Keratinocyte (primary cell): Measurements from ENCODE around the gene FOXR1. TPM values are rescaled to one million over a fixed set of nuclear protein-coding genes. Genes with fewer than 3 reads are reported as not detected.

Experiments used
- DNase-seq: peaks from one replicate; pipeline ENCODE4 v3.0.0-alpha.2; 2011; ENCODE audit warnings: low read depth, missing footprints, low spot score
- FAIRE-seq: peaks from 2 replicates; lab custom pipeline; 2011; peaks lifted over from hg19 to GRCh38; lab: Jason Lieb, UNC
- H2AFZ ChIP-seq: 2 replicates; pipeline ENCODE4 v1.6.0; 2012; ENCODE audit warnings: low read length, control low read depth, inconsistent platforms; ENCODE audit not compliant: control insufficient read depth
- H3K27ac ChIP-seq: 2 replicates; pipeline ENCODE4 v1.5.1; 2011; ENCODE audit warnings: low read length; ENCODE audit not compliant: control insufficient read depth, insufficient read depth
- H3K27me3 ChIP-seq: 3 replicates; pipeline ENCODE4 v1.6.0; 2011; ENCODE audit warnings: low read length; ENCODE audit not compliant: control insufficient read depth, insufficient read depth; ENCODE audit errors: extremely low read depth
- H3K36me3 ChIP-seq, 2 experiments: 2 replicates in 1 of 2; 3 replicates in 1 of 2; pipeline ENCODE4 v1.5.1; 2011; ENCODE audit warnings: low read length in 2 of 2, mild to moderate bottlenecking in 1 of 2; ENCODE audit not compliant: control insufficient read depth in 2 of 2, insufficient read depth in 2 of 2; ENCODE audit errors: extremely low read depth in 1 of 2
- H3K4me1 ChIP-seq: 3 replicates; pipeline ENCODE4 v1.5.1; 2011; ENCODE audit warnings: low read length; ENCODE audit not compliant: control insufficient read depth, insufficient read depth; ENCODE audit errors: extremely low read depth
- H3K4me2 ChIP-seq: 3 replicates; pipeline ENCODE4 v1.6.0; 2011; ENCODE audit warnings: low read depth, low read length; ENCODE audit not compliant: control insufficient read depth, insufficient read depth; ENCODE audit errors: extremely low read depth
- H3K4me3 ChIP-seq, 3 experiments: fragments of 200-600 bp in 1 of 3; sonication (generic) in 1 of 3; 2 replicates in 2 of 3; 3 replicates in 1 of 3; pipeline ENCODE4 v1.5.1; 2011 to 2016; ENCODE audit warnings: low read length in 3 of 3, mild to moderate bottlenecking in 3 of 3, control low read depth in 2 of 3, inconsistent platforms in 1 of 3, low read depth in 1 of 3, mixed read lengths in 1 of 3, mixed run types in 1 of 3, moderate library complexity in 1 of 3; ENCODE audit not compliant: control insufficient read depth in 2 of 3, insufficient read depth in 2 of 3; ENCODE audit errors: extremely low read depth in 1 of 3
- H3K79me2 ChIP-seq: 2 replicates; pipeline ENCODE4 v1.6.0; 2012; ENCODE audit warnings: low read length; ENCODE audit not compliant: control insufficient read depth, insufficient read depth
- H3K9ac ChIP-seq: 3 replicates; pipeline ENCODE4 v1.6.0; 2011; ENCODE audit warnings: low read length; ENCODE audit not compliant: control insufficient read depth, insufficient read depth; ENCODE audit errors: extremely low read depth
- H3K9me1 ChIP-seq: 3 replicates; pipeline ENCODE4 v1.6.0; 2011; ENCODE audit warnings: low read length; ENCODE audit not compliant: control insufficient read depth, insufficient read depth; ENCODE audit errors: extremely low read depth
- H3K9me3 ChIP-seq: 2 replicates; pipeline ENCODE4 v1.5.1; 2012; ENCODE audit warnings: low read depth, low read length; ENCODE audit not compliant: control insufficient read depth
- H4K20me1 ChIP-seq: 3 replicates; pipeline ENCODE4 v1.6.0; 2011; ENCODE audit warnings: low read length; ENCODE audit not compliant: control insufficient read depth, insufficient read depth; ENCODE audit errors: extremely low read depth
- EZH2 ChIP-seq: IDR thresholded peaks from one replicate; pipeline ENCODE4 v1.6.1; 2012; ENCODE audit warnings: inconsistent platforms, mild to moderate bottlenecking, low read length, moderate library complexity
- dilution Hi-C: fragments of 300-500 bp; cut with MboI; formaldehyde crosslinking; loops from one replicate; pipeline ENCODE4 v1.7.0; 2020; ENCODE audit warnings: low sequenced_read_pairs; ENCODE audit not compliant: extremely low pct_ligation_motif_present
- polyA plus RNA-seq, 5 experiments: library from polyadenylated mRNA; depleted of rRNA in 3 of 5; stranded (reverse) in 3 of 5; stranded (forward) in 1 of 5; unstranded in 1 of 5; fragments of >200 nt; gene quantifications; 1 replicate in 1 of 5; 2 replicates in 3 of 5; 3 replicates in 1 of 5; pipeline versions ENCODE4 v1.2.1 to v1.2.3, GENCODE V29; 2011 to 2012; ENCODE audit warnings: missing spikeins in 2 of 5, low read depth in 1 of 5, low replicate concordance in 1 of 5
- TF ChIP-seq, protein P1 (sequence below), 3 experiments: IDR thresholded peaks in 1 of 3; conservative IDR thresholded peaks in 1 of 3; optimal IDR thresholded peaks in 1 of 3; 2 replicates in 2 of 3; 3 replicates in 1 of 3; pipeline versions ENCODE3 to v1.5.1; 2011; ENCODE audit warnings: low read length in 3 of 3, mild to moderate bottlenecking in 3 of 3, moderate library complexity in 2 of 3, control low read depth in 1 of 3, inconsistent platforms in 1 of 3; ENCODE audit not compliant: insufficient read depth in 2 of 3; ENCODE audit errors: extremely low read depth in 1 of 3

FOXR1 gene
- polyA plus RNA-seq, 1 donor (not counting 4 experiments of a cell fraction or from before 2014, with no cell fraction given): not detected

DNA sequence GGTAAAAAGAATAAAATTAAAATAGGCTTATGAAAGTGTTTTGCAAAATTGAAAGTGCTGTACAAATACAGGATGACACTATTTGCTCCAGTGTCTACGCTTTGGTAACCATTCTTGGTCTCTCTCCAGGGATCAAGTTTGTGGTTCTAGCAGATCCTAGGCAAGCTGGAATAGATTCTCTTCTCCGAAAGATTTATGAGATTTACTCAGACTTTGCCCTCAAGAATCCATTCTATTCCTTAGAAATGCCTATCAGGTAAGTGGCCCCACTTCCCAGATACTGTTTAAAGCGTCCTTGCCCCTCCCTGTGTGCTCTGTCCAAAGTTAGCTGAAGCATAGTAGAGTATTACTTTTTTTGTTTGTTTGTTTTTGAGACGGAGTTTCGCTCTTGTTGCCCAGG lies 50.1 kb downstream of the FOXR1 start:
- Histone ChIP-seq H3K4me3 (no peak overlapping the region), H3K4me1 (peaks cover 12% of the 10 kb centered on the region), H3K4me2 (no peak overlapping the region), H4K20me1 (no peaks in the 10 kb centered on the region), H3K9me3 (no peaks in the 10 kb centered on the region), H3K9me1 (no peaks in the 10 kb centered on the region), H3K9ac (no peak overlapping the region), H3K27me3 (no peaks in the 10 kb centered on the region), H3K27ac (no peak overlapping the region), H3K36me3 (peaks cover 17 to 29% of the 10 kb centered on the region in 2 experiments), H3K79me2 (peaks cover 38% of the 10 kb centered on the region), H2AFZ (no peak overlapping the region)
- TF ChIP-seq, protein P1, sequence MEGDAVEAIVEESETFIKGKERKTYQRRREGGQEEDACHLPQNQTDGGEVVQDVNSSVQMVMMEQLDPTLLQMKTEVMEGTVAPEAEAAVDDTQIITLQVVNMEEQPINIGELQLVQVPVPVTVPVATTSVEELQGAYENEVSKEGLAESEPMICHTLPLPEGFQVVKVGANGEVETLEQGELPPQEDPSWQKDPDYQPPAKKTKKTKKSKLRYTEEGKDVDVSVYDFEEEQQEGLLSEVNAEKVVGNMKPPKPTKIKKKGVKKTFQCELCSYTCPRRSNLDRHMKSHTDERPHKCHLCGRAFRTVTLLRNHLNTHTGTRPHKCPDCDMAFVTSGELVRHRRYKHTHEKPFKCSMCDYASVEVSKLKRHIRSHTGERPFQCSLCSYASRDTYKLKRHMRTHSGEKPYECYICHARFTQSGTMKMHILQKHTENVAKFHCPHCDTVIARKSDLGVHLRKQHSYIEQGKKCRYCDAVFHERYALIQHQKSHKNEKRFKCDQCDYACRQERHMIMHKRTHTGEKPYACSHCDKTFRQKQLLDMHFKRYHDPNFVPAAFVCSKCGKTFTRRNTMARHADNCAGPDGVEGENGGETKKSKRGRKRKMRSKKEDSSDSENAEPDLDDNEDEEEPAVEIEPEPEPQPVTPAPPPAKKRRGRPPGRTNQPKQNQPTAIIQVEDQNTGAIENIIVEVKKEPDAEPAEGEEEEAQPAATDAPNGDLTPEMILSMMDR (optimal IDR thresholded peaks at IDR 0.05 in 1 of 3, IDR thresholded peaks at IDR 0.05 in 1 of 3, conservative IDR thresholded peaks at IDR 0.05 in 1 of 3; ENCODE audit: extremely low read depth in 1 of 3, insufficient read depth in 2 of 3, low read length in 3 of 3): no peak
- TF ChIP-seq EZH2: no peak
- no peak for FAIRE-seq
- dilution Hi-C loops: no loop called here
- DNase-seq: no peak

DNA sequence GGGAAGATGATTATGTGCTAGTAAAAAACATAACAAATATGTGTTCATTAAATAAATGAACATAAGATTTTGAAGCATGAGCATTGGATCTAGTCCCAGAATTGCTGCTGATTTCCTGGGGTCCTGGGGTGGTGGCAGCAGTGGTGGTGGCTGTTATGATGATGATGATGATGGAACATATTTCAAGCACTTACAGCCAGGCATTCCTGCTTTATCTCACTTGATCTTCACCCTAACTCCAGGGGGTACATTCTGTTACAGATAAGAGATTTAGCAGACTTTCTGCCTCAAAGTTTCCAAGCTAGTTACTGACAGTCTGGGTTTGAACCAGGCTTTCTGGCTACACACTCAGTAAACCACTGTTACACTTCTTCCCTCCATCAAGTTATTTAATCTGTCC lies 52.2 kb downstream of the FOXR1 start:
- Histone ChIP-seq H3K79me2 (peaks cover 21% of the 10 kb centered on the region), H3K9me3 (no peaks in the 10 kb centered on the region), H2AFZ (no peak overlapping the region), H3K27ac (no peak overlapping the region), H3K36me3 (peaks cover 27 to 37% of the 10 kb centered on the region in 2 experiments), H3K4me3 (no peak overlapping the region), H4K20me1 (no peaks in the 10 kb centered on the region), H3K9ac (no peak overlapping the region), H3K9me1 (no peaks in the 10 kb centered on the region), H3K27me3 (no peaks in the 10 kb centered on the region), H3K4me2 (no peak overlapping the region), H3K4me1 (peaks cover 8% of the 10 kb centered on the region)
- dilution Hi-C loops: no loop called here
- FAIRE-seq: no peak
- DNase-seq: no peak
- TF ChIP-seq EZH2: no peak
- TF ChIP-seq, protein P1 (optimal IDR thresholded peaks at IDR 0.05 in 1 of 3, IDR thresholded peaks at IDR 0.05 in 1 of 3, conservative IDR thresholded peaks at IDR 0.05 in 1 of 3; ENCODE audit: extremely low read depth in 1 of 3, insufficient read depth in 2 of 3, low read length in 3 of 3): no peak
